Osteoblast (primary cell): Measurements from ENCODE around the gene COX10. TPM values are rescaled to one million over a fixed set of nuclear protein-coding genes. Genes with fewer than 3 reads are reported as not detected.

Source experiments
- DNase-seq: peaks from one replicate; pipeline ENCODE4 v3.0.0; 2011; ENCODE audit warnings: low spot score, mixed read lengths; ENCODE audit not compliant: insufficient read length; ENCODE audit errors: missing footprints
- H2AFZ ChIP-seq: 2 replicates; pipeline ENCODE4 v1.6.0; 2011; ENCODE audit warnings: mild to moderate bottlenecking, low read length
- H3K27ac ChIP-seq: 2 replicates; pipeline ENCODE4 v1.5.1; 2011; ENCODE audit warnings: mild to moderate bottlenecking, low read depth, low read length, moderate library complexity
- H3K27me3 ChIP-seq: 2 replicates; pipeline ENCODE4 v1.6.0; 2012; ENCODE audit warnings: mild to moderate bottlenecking, control low read depth, inconsistent platforms, low read length, moderate library complexity; ENCODE audit not compliant: insufficient read depth
- H3K36me3 ChIP-seq: 2 replicates; pipeline ENCODE4 v1.5.1; 2011; ENCODE audit warnings: mild to moderate bottlenecking, low read length, control low read depth, moderate library complexity; ENCODE audit not compliant: insufficient read depth
- H3K4me1 ChIP-seq: 2 replicates; pipeline ENCODE4 v1.5.1; 2011; ENCODE audit warnings: mild to moderate bottlenecking, low read length, control low read depth, moderate library complexity; ENCODE audit not compliant: insufficient read depth
- H3K4me2 ChIP-seq: 2 replicates; pipeline ENCODE4 v1.6.0; 2011; ENCODE audit warnings: mild to moderate bottlenecking, low read length; ENCODE audit not compliant: insufficient read depth
- H3K4me3 ChIP-seq: fragments of 200-600 bp; sonication (generic); 3 replicates; pipeline ENCODE4 v1.5.1; 2012; ENCODE audit warnings: mild to moderate bottlenecking, low read length, inconsistent platforms; ENCODE audit not compliant: insufficient read depth
- H3K79me2 ChIP-seq: 2 replicates; pipeline ENCODE4 v1.6.0; 2012; ENCODE audit warnings: mild to moderate bottlenecking, low read length, control low read depth, inconsistent platforms; ENCODE audit not compliant: insufficient read depth
- H3K9me3 ChIP-seq: 2 replicates; pipeline ENCODE4 v1.5.1; 2011; ENCODE audit warnings: low read depth, low read length, control low read depth
- H4K20me1 ChIP-seq: 2 replicates; pipeline ENCODE4 v1.6.0; 2012; ENCODE audit warnings: mild to moderate bottlenecking, low read length, control low read depth; ENCODE audit not compliant: insufficient read depth
- CTCF ChIP-seq: IDR thresholded peaks from 2 replicates; pipeline ENCODE4 v1.5.1; 2011; ENCODE audit warnings: mild to moderate bottlenecking, low read depth, low read length, moderate library complexity; ENCODE audit errors: extremely low read depth
- total RNA-seq: library from RNA; depleted of rRNA; stranded (reverse); fragments of >200 nt; gene quantifications from 2 replicates; pipeline ENCODE4 v1.2.3, GENCODE V29; 2012

COX10 gene
- total RNA-seq, 1 donor, result 14.8 TPM

GRCh38 chr17:14211801-14212200 lies 142.5 kb downstream of the COX10 start:
- Histone ChIP-seq H4K20me1 (no peaks in the 10 kb centered on the region), H3K36me3 (no peaks in the 10 kb centered on the region), H3K9me3 (no peaks in the 10 kb centered on the region), H3K79me2 (no peaks in the 10 kb centered on the region), H3K4me2 (no peak overlapping the region), H3K27me3 (no peaks in the 10 kb centered on the region), H2AFZ (no peak overlapping the region), H3K4me3 (no peak overlapping the region), H3K27ac (no peak overlapping the region), H3K4me1 (peaks cover 7% of the 10 kb centered on the region)
- DNase-seq, result peak; percentile 88
- peak; percentile 43 for TF ChIP-seq CTCF

GRCh38 chr17:14212401-14212800 lies 143.1 kb downstream of the COX10 start:
- no peaks in the 10 kb centered on the region for H3K79me2 ChIP-seq
- no peak overlapping the region for H3K4me3 ChIP-seq
- peaks cover 7% of the 10 kb centered on the region for H3K4me1 ChIP-seq
- H3K9me3 ChIP-seq, result no peaks in the 10 kb centered on the region
- H3K27me3 ChIP-seq, result no peaks in the 10 kb centered on the region
- H3K27ac ChIP-seq, result no peak overlapping the region
- no peaks in the 10 kb centered on the region for H4K20me1 ChIP-seq
- H3K4me2 ChIP-seq, result no peak overlapping the region
- DNase-seq, result no peak
- TF ChIP-seq CTCF, result no peak
- H2AFZ ChIP-seq, result no peak overlapping the region
- no peaks in the 10 kb centered on the region for H3K36me3 ChIP-seq

DNA sequence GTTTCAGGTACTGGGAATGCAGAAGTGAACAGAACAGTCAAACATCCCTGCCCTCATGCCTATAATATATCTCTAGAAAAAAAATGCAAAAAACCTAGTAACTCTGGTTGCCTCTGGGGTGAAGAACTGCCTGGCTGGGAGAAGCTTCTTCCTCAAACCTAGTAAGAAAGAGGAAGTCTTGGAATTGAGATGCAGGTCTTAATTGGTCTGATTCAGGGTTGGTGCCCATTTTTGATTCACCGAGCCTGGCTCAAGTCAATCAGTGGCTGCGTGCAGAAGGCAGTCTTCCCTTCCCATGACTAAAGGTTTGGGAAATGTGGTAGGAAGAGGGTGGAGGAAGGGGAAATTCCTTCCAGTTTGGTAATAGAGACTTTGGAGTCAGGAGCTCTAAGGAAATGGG lies 145.0 kb downstream of the COX10 start:
- no peaks in the 10 kb centered on the region for H4K20me1 ChIP-seq
- no peak overlapping the region for H2AFZ ChIP-seq
- no peaks in the 10 kb centered on the region for H3K36me3 ChIP-seq
- peaks cover 7% of the 10 kb centered on the region for H3K4me1 ChIP-seq
- no peaks in the 10 kb centered on the region for H3K27me3 ChIP-seq
- H3K4me2 ChIP-seq, result peak overlapping the region; percentile 10
- no peak for TF ChIP-seq CTCF
- peak; percentile 90 for DNase-seq
- H3K4me3 ChIP-seq, result no peak overlapping the region
- no peaks in the 10 kb centered on the region for H3K9me3 ChIP-seq
- H3K79me2 ChIP-seq, result no peaks in the 10 kb centered on the region
- H3K27ac ChIP-seq, result no peak overlapping the region

- DNase-seq, result no peak
- Histone ChIP-seq H3K9me3 (no peaks in the 10 kb centered on the region), H3K27me3 (no peaks in the 10 kb centered on the region), H2AFZ (no peak overlapping the region), H3K36me3 (no peaks in the 10 kb centered on the region), H4K20me1 (no peaks in the 10 kb centered on the region), H3K79me2 (no peaks in the 10 kb centered on the region), H3K4me2 (no peak overlapping the region), H3K27ac (no peak overlapping the region), H3K4me3 (no peak overlapping the region), H3K4me1 (no peaks in the 10 kb centered on the region)
- no peak for TF ChIP-seq CTCF
Measured at GRCh38 chr17:14222611-14223010, 153.3 kb downstream of the COX10 start.
